ENCODE results near the gene ID3. TPM values are rescaled to one million over a fixed set of nuclear protein-coding genes. Genes with fewer than 3 reads are reported as not detected.

Gene ID3
- total and polyA plus RNA-seq, 9 of the 15 experiments (the other 6 are each of a cell fraction or from before 2014, with no cell fraction given): 6.8 to 59.8 (median 23.5) TPM

GRCh38 chr1:23554481-23555269 is 4.6 kb downstream of the ID3 start (continued):
- peak; percentile 53 for TF ChIP-seq RNF2 (IDR thresholded peaks at IDR 0.05)
- peak; percentile 99 for TF ChIP-seq SMAD4 (CRISPR knock-in tag; conservative IDR thresholded peaks at IDR 0.05)
- TF ChIP-seq TRIM28 (IDR thresholded peaks at IDR 0.05): no peak
- TF ChIP-seq IRF1 (CRISPR knock-in tag; IDR thresholded peaks at IDR 0.05; ENCODE audit: borderline replicate concordance): no peak
- no peak for TF ChIP-seq HNRNPUL1 (IDR thresholded peaks at IDR 0.05; ENCODE audit: low read length)
- 0 out of 2 replicates have a peak, but pooled peaks have one; percentile 28 for TF ChIP-seq ZBTB1 (CRISPR knock-in tag; IDR thresholded peaks at IDR 0.05; ENCODE audit: borderline replicate concordance, low read depth)
- no peak for TF ChIP-seq ZNF280B (CRISPR knock-in tag; IDR thresholded peaks at IDR 0.05)
- TF ChIP-seq NFIX (CRISPR knock-in tag; IDR thresholded peaks at IDR 0.05; ENCODE audit: low read depth): no peak
- no peak for TF ChIP-seq ZKSCAN3 (CRISPR knock-in tag; IDR thresholded peaks at IDR 0.05)
- TF ChIP-seq PRMT5 (CRISPR knock-in tag; IDR thresholded peaks at IDR 0.05): no peak
- TF ChIP-seq CTCF (IDR thresholded peaks at IDR 0.05 in 2 of 3, conservative IDR thresholded peaks at IDR 0.05 in 1 of 3; ENCODE audit: insufficient read depth in 2 of 3, low read depth in 1 of 3, low read length in 3 of 3): peak; percentile 36 to 65 (median 60); a peak in 4 of 6 replicates
- no peak for TF ChIP-seq SP2 (IDR thresholded peaks at IDR 0.05; ENCODE audit: extremely low read depth, low read depth, low read length, poor library complexity, severe bottlenecking)
- no peak for TF ChIP-seq MCM5 (IDR thresholded peaks at IDR 0.05; ENCODE audit: low read depth)
- TF ChIP-seq ZNF41 (CRISPR knock-in tag; conservative IDR thresholded peaks at IDR 0.05): no peak
- TF ChIP-seq ZBTB49 (CRISPR knock-in tag; IDR thresholded peaks at IDR 0.05; ENCODE audit: borderline replicate concordance): no peak
- TF ChIP-seq ZNF609 (CRISPR knock-in tag; IDR thresholded peaks at IDR 0.05; ENCODE audit: borderline replicate concordance): no peak
